H1 (cell line): ENCODE measurements around the gene THOP1. TPM values are rescaled to one million over a fixed set of nuclear protein-coding genes. Genes with fewer than 3 reads are reported as not detected.

Experiments used
- ASH2L ChIP-seq: fragments of 200-600, 300-600 bp; sonication (generic); IDR thresholded peaks from one replicate; pipeline ENCODE4 v1.7.1; 2017; ENCODE audit warnings: low read length
- CBX5 ChIP-seq: fragments of 300-800, 300-1000 bp; sonication (generic); IDR thresholded peaks from 2 replicates; pipeline ENCODE4 v1.7.1; 2016; ENCODE audit warnings: antibody characterized with exemption, low read length, low read depth
- EGR1 ChIP-seq: IDR thresholded peaks from 2 replicates; pipeline ENCODE4 v1.6.1; 2011; ENCODE audit warnings: low read depth, low read length, borderline replicate concordance
- JUN ChIP-seq: IDR thresholded peaks from 2 replicates; pipeline ENCODE4 v1.6.1; 2011; ENCODE audit warnings: low read depth, mild to moderate bottlenecking, improper control_type of control experiment, low read length
- KDM5A ChIP-seq: fragments of 200-600 bp; IDR thresholded peaks from 2 replicates; pipeline ENCODE4 v1.7.1; 2012; ENCODE audit warnings: mild to moderate bottlenecking, low read length, inconsistent platforms, mixed read lengths
- MAFK ChIP-seq: IDR thresholded peaks from 2 replicates; pipeline ENCODE4 v1.6.1; 2012; ENCODE audit warnings: low read depth, mild to moderate bottlenecking, improper control_type of control experiment, low read length
- SRF ChIP-seq: IDR thresholded peaks from 2 replicates; pipeline ENCODE4 v1.6.1; 2011; ENCODE audit warnings: mild to moderate bottlenecking, low read depth, low read length, moderate library complexity
- polyA plus RNA-seq, 7 experiments: library from polyadenylated mRNA; depleted of rRNA in 3 of 7; stranded (reverse) in 5 of 7; unstranded in 2 of 7; fragments of >200 nt in 5 of 7; fragments of 200-250 nt in 2 of 7; gene quantifications; 1 replicate in 5 of 7; 2 replicates in 1 of 7; 4 replicates in 1 of 7; pipeline versions ENCODE4 v1.2.1 to v1.2.3, GENCODE V29; 2011 to 2013; ENCODE audit warnings: missing spikeins in 2 of 7, mixed read lengths in 2 of 7
- total RNA-seq: library from RNA; stranded (reverse); fragmentation: NEBNext Ultra II Directional; extraction: Animal tissue kit (Norgen Biotek cat#: 25700); gene quantifications from 2 replicates; pipeline ENCODE4 v1.2.1, GENCODE V29; 2021
- TF ChIP-seq, protein P1 (sequence below): IDR thresholded peaks from 2 replicates; pipeline ENCODE4 v1.6.1; 2011; ENCODE audit warnings: low read length, improper control_type of control experiment

THOP1 gene
- total and polyA plus RNA-seq, 2 of the 8 experiments (the other 6 are each of a cell fraction or from before 2014, with no cell fraction given) = 136 to 159 TPM

DNA sequence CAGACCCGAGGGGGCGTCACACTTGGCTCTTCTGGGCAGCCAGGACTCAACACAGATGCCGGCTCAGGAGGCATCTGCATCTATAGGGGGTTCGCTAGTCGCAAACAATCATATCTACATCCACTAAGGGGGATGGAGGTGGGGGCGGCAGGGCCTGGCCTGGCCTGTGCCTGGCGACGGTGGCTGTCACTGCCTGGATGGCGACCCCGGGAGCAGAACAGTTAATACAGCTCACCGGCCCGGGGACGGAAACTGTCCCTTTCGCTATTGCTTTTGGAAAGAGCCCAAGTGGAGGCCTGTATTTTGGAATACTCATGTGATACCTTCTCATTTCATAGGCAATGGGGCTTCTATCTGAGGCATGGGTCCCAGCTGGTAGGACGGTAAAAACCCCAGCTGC lies 19.9 kb upstream of the THOP1 start (continued):
- no peak for TF ChIP-seq SRF
- TF ChIP-seq MAFK = no peak
- TF ChIP-seq, protein P1, sequence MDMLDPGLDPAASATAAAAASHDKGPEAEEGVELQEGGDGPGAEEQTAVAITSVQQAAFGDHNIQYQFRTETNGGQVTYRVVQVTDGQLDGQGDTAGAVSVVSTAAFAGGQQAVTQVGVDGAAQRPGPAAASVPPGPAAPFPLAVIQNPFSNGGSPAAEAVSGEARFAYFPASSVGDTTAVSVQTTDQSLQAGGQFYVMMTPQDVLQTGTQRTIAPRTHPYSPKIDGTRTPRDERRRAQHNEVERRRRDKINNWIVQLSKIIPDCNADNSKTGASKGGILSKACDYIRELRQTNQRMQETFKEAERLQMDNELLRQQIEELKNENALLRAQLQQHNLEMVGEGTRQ = no peak
- no peak for TF ChIP-seq KDM5A
- no peak for TF ChIP-seq JUN
- TF ChIP-seq ASH2L = no peak
- TF ChIP-seq CBX5 = no peak
- no peak for TF ChIP-seq EGR1
